ENCODE results near the gene NOXRED1.
A peak's percentile ranks its signal among the peaks of the same experiment; 100 is the strongest.

The NOXRED1 gene

DNA sequence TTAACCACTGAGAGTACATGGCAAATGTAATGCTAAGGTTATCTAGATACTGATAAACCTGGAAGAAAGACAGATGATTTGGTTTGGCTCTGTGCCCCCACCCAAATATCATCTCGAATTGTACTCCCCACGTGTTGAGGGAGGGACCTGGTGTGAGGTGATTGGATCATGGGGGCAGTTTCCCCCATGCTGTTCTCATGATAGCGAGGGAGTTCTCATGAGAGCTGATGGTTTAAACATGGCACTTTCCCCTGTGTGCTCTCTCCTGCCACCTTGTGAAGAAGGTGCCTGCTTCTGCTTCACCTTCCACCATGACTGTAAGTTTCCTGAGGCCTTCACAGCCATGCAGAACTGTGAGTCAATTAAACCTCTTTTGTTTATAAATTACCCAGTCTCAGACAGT, 14.2 kb downstream of the NOXRED1 start:
- peak; percentile 47 for DNase-seq (ENCODE audit: low spot score)

DNA sequence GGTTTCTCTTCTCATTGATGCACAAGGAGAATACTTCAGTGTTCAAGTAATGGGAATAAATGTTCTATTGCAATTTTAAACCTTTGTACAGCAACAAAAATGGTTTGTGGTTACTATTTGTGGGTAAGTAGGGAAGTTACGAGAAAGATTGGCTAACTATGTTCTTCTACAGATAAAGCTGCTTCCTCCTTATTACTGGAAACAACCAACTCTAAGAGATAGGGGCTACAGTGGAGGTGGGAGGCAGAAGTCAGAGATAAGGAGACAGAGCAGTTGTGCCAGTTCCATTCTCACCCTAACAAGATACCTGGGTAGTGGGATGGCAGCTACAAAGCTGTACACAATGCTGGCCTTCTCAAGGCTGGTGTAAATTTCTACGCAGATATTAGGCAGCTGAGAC, 16.2 kb downstream of the NOXRED1 start:
- DNase-seq (ENCODE audit: low spot score), result no peak

DNA sequence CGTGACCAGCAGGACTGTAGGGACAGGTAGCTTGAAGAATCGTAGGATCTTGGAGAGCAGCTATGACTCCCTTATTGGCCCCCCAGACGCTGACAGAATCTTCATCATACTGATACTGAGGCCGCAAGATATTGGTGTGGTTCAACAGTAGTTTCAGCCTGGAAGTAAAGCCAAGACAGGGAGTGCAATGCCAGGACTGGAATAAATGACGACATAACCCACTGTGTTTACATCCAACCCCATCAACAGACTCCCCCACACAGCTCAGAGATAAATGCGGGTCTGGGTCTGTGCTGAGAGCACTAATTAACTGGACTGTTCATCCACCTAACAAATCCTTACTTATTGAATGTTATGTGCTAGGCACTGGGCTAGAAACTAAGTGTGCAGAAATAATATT, 16.6 kb downstream of the NOXRED1 start:
- no peak for DNase-seq (ENCODE audit: low spot score)

DNA sequence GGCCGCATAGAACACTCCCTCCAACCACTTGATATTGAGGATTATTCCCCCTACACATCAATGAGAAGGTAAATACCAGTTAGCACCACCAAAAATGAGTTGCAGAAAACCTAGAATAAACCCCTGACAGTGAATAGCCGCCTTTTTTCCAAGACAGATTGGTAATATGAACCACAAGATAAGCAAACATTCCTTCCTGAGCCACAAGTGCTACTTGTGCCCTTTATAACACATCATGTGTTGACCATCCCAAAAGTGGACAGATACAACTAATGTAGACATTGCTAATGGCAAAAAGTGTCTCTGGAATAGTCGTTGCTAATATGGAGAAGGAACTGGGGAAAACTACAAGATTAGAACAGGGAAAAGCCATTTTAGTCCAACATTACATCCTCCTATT, 17.2 kb downstream of the NOXRED1 start:
- DNase-seq (ENCODE audit: low spot score), result no peak

DNA sequence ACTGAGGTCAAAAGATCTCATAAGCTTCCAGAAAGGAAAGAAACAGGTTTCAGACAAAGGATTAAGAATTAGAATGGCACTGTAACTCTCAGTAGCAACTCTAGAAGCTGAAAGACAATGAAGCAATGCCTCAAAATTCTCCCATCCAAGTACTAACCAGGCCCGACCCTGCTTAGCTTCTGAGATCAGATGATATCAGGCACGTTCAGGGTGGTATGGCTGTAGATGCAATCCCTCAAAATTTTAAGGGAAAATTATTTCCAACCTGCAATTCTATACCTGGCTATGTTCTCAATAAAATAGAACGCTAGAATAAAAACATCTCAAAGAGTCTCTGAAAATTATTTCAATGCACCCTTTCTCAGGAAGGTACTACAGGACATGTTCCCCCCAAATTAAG, 19.6 kb downstream of the NOXRED1 start:
- no peak for DNase-seq (ENCODE audit: low spot score)

DNA sequence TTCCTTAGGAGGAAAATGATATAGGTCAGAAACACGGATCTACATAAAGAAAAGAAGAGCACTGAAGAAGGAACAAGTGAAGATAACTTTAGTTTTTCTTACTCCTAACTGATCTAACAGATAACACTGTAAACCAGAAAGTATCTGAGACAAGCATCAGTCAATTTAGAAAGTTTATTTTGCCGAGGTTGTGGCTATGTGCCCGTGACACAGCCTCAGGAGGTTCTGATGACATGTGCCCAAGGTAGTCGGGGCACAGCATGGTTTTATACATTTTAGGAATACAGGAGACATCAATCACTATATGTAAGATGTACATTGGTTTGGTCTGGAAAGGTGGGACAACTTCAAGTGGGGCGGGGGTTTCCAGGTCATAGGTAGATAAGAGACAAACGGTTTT, 23.1 kb downstream of the NOXRED1 start:
- DNase-seq (ENCODE audit: low spot score), result no peak

DNA sequence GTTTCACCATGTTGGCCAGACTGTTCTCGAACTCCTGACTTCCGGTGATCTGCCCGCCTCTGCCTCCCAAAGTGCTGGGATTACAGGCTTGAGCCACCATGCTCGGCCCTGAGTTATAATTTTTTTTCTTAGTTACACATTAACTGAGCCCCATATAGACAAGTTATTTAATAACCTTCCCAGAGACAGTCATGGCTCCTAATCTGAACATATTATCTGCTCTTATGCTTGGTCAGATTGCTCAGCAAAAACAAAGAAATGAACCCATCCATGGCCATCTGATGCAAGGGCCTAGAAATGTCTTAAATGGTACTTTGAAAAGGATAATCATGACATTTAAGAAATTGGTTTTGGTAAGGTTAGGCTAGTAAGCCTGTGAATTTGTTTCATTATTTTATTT, 33.1 kb downstream of the NOXRED1 start:
- no peak for DNase-seq (ENCODE audit: low spot score)

DNA sequence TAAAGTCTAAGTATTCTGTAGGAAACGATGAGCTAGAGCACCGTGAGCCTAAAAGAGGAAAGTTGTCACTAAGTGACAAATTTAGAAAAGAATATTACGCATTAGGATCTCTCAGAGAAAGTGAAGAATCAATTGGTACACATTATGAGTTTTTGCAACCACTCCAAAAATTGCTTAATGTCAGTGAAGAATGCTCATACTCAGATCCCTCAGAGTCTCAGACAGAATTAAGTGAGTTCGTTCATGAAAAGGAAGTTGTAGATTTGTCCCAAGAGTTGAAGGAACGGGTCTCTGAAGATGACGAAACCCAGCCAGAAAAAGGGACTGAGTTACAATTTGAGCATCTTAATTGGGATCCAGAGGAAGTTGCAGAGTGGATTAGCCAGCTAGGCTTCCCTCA, 44.6 kb downstream of the NOXRED1 start:
- DNase-seq (ENCODE audit: low spot score), result no peak

DNA sequence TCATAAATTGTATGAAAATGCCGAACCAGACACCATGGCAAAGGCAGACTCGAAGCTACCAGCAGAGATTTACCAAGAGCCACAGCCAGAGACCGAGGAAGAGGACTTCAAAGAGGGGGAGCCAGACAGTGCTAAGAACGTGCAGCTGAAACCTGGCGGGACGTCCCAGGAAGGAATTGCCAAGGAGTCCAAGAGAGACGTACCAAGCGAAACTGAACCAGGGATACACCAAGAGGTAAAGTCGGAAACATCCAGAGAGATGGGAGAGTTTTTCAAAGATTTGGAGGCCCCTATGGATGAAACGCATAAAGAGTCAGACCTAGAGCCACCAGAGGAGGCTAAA, 45.9 kb downstream of the NOXRED1 start:
- DNase-seq (ENCODE audit: low spot score), result no peak

DNA sequence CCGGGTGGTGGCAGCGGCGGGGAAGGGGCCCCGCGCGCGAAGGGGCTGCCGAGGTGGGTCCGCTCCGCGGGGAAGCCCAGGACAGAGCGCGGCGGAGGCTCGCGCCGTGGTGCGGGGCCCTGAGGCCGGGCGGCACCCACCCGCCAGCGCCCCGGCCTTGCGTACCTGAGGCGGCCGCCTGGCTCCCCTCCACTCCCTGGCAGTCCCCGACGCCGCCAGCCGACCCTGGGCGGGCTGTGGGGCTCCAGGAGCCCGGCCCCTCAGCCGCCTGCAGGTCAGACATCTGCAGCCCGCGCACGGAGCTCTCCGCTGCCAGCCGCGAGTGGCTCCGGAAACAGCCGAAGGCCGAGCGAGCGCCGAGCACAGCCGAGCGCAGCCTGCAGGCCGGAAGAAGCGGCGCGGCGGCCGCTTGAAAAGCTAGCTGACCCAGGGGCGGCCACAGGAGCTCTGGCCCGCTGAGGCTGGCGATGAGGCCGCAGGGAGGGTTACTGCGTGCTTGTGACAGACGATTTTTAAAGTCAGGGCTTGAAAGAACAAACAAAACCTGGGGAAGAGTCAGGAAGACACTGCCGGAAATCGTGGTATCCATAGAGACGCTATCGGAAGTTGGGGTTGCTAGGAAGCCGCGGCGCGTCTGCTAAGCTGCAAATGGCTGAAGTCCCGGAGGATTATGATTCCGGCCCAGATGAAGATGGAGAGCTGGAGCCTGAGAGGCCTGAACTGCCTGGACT, 46.4 kb downstream of the NOXRED1 start, which contains the start of the genes SAMD15 and TMED8:
Gene SAMD15, plus strand, starts transcription at position 609 of the 731 bp plus-strand sequence. Its CDS starts 40 bp downstream, at position 649.
Gene TMED8, minus strand, starts transcription at position 324 of the 731 bp plus-strand sequence. Its CDS starts 41 bp downstream, at position 283.
- peak; percentile 90 for DNase-seq (ENCODE audit: low spot score)

DNA sequence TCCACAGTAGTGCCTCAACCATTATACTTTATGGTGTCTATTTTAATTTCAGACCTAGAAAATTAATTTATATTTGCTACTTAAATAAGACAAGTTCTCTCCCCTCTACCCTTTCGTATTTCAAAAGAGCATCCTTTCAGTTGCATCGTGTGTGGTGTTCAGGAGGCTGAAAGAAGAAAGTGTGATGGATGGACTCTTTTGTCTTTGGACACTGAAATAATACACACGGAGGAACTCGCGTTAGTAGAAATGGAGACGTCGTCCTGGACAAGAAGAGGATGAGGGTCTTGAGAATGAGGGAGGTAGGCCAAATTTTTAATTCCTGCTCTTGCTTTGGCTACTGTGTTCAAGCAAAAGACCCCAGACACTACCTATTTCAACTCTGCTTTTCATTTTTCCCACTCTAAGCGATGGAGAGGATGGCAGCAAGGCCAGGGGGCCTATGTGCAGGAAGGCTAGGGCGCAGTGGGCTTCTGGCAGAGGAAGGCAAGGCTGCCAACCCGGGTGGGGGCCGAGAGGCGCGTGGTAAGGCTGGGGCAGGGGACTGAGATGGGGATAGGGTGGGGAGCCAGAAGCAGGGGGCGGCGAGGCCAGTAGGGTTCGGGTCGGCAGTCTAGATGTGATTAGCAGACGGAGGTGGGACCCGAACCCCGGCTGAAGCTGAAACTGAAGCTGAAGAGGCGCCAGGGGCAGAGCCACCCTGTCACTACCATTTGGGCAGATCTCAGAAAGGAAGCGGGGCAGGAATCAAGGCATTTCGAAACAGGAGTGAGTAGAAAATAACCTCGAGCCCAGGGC, 47.2 kb downstream of the NOXRED1 start:
- peak; percentile 57 for DNase-seq (ENCODE audit: low spot score)

DNA sequence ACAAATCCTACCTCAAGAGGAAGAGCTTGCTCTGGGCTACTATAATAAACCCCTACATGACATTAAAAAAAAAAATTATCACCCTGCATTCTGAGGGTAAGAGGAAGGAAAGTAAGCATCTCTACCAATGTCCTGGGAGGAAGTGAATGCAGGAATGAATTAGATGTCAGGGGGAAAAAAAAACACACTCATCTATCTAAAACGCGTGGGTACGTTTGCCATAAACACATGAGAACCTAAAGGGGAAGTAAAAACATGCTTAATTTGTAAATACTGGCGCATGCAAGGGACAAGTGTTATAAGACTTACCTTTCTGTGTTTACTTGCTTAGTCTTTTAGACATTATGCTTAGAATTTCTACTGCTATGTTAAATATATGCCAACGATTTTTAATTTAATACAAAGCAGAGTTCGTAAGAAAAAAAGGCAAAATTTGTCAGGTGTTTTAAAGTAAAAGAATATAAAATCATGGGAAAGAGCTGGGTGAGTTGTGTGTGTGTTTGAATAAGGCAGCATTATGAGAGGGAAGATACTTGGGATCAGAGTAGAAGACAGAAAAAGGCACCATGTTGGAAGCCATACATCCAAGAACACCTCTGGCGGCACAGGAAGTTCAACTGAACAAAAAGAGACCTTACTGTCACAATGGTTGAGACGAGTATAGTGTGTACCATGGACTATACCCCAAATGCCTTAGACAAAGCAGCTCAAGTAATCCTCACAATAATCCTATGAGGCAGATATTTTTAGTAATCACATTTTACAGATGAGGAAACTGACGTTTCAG, 48.0 kb downstream of the NOXRED1 start:
- DNase-seq (ENCODE audit: low spot score), result peak; percentile 59

DNA sequence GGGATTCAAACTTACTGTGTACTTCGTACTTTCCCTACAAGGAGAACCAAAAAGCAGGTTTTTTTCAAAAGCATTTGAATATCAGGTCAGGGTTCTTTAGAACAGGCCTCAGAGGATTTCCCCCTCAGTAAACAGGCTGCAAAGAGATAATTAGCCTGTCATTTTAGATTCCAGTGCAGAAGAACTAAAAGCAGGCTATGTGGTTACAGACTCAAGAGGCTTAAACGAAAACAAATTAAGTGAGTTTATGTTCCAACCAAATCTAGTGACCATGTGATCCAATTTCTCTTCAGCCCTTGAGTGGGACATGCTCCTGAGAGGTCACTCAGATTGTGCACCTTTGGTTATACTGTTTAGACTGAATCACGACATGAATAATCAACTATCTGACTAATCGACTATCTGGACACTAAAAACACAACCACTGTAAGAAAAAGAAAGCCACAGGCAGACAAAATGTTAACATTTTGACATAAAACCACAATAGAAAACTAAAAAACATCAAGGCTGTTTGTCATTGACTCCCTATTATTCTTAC, 51.0 kb downstream of the NOXRED1 start:
- DNase-seq (ENCODE audit: low spot score), result peak; percentile 80

DNA sequence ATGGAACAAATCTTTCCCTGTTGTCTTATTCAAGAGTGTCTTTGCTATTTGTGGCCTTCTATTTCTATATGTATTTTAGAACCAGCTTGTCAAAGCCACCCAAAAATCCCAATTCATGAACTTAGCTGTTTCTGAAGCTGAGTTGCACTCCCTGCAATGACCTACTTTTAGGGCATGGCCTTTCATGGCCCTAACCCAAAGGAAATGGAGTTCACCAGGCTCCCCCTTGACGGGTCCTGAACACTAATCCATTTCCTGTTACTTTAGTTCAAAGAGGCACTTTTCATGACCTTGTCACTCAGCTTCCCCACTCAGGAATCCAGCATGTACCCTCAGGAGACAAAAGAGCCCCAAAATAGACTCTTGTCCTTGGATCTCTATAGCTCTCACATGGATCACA, 54.0 kb downstream of the NOXRED1 start:
- DNase-seq (ENCODE audit: low spot score), result no peak

DNA sequence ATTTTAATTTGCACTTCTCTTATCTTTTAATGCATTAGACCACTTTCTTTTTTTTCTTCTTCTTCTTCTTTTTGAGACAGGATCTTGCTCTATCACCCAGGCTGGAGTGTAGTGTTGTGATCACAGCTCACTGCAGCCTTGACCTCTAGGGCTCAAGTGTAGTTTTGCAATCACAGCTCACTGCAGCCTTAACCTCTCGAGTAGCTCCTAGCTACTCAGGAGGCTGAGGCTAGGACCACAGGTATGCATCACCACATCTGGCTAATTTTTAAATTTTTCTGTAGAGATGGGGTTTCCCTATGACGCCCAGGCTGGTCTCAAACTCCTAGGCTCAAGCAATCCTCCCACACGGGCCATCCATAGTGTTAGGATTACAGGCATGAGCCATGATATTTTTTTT, 59.2 kb downstream of the NOXRED1 start:
- DNase-seq (ENCODE audit: low spot score), result no peak

DNA sequence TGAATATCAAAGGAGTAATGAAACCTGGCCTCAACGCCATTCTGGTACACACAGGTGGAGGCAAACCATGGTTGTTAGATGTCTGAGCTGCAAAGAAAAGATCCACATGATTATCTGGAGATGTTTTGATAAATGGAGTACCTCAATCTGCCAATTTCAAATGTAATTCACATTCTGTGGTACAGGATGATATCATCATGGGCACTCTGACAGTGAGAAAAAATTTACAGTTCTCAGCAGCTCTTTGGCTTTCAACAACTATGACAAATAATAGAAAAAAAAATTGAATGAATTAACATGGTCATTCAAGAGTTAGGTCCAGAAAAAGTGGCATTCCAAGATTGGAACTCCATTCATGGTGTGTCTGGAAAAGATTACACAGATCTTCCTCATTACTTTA, 63.7 kb downstream of the NOXRED1 start:
- DNase-seq (ENCODE audit: low spot score), result no peak

DNA sequence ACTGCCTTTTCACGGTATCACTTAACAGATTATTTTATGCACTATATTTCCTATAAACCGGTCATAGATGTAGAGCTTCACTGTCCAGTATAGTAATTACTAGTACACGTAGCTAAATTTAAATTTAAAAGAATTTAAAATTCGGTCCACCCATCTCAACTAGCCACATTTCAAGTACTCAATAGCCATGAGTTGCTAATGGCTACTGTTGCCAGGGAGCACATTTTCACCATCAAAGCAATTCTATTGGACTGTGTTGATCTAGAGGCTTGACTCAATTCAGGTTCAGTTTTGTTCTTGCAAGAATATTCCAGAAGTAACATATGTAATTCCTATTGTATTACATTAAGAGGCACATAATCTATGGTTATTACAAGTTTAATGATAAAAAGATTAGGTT, 66.4 kb downstream of the NOXRED1 start:
- no peak for DNase-seq (ENCODE audit: low spot score)

DNA sequence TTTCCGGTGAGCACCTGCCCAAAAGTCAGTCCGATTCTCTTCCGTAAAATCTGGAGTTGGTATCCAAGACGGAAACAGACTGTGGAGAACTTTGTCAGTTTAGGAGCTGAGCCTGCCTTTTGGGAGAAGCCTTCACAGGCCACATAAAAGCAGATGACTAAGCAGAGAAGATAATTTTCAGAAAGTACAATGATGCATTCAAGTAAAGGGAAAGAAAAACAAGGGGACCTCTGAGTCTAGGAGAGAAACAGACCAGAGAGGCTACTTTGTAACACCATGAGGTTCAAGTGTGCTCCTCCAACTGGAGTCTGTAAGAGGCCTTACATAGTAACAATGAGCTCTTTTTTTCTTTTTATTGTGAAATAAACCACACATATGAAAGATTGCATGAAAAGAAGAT, 67.5 kb downstream of the NOXRED1 start:
- DNase-seq (ENCODE audit: low spot score), result no peak

DNA sequence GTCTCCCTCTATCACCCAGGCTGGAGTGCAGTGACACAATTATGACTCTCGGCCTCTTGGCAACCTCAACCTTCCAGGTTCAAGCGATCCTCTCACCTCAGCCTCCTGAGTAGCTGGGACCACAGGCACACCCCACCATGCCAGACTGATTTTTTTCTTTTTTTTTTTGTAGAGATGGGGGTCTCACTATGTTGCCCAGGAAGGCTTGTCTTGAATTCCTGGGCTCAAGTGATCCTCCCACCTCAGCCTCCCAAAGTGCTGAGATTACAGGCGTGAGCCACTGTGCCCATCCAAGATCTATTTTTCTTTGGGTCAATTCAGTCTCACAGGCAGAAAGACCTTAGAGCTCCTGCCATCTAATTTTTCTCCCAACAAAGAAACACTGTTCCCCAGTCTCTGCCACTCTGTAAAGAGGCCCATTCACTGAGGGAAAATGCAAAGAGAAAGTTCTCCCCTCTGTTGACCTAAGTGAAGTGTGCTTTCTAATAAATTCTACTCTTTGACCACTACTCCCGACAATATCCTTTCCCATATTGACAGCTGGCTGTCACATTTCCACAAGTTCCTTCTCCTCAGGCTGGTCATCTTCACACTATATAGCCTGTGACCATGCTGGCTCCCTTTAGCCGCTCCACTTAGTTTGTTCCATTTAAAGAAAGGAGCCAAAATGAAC, 69.7 kb downstream of the NOXRED1 start:
- DNase-seq (ENCODE audit: low spot score), result no peak

DNA sequence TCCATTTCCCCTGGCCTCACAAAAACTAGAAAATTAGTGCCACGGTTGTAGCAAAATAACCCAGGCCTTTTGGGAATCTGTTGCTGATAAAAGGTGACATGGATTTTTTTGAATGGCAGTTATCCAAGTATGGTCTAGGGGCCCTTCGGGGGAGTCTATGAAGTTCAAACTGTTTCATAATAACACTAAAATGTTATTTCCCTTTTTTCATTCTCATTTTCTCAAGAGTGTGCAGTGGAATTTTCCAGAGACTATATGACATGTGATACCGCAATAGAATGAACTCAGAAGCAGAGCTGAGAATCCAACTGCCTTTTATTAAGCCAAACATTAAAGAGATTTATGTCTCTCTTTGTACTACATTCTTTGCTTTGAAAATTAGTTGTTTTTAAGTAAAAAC, 75.6 kb downstream of the NOXRED1 start:
- DNase-seq (ENCODE audit: low spot score), result peak; percentile 51

DNA sequence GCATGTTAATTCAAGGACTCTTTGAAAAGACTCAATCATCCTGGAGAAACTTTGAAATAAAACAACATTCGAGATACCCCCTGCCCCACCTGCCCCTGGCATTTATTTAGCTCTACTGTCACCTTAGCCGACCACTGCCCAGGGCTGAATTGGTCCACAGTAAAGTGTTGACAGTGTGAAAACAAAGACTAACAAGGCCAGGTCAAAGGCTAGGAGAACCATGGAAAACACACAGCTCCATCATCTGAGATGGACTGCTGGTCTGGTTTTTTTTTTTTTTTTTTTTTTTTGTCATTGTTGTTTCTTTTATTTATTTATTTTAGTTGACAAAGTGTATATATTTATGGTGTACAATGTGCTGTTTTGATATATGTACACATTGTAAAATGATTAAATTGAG, 76.8 kb downstream of the NOXRED1 start:
- DNase-seq (ENCODE audit: low spot score), result no peak
